Ovary (tissue), 9 donors: Measurements from ENCODE around the gene RNF123. TPM values are rescaled to one million over a fixed set of nuclear protein-coding genes. Genes with fewer than 3 reads are reported as not detected.

Experiments
- DNase-seq, 5 donors: peaks; one replicate each; pipeline ENCODE4 v3.0.0-alpha.2; 2019 to 2020
- H3K27ac ChIP-seq, 2 donors: fragments of 200-600 bp; one replicate each; pipeline versions ENCODE4 v1.5.1 to v1.8.0; 2019 to 2022
- H3K27me3 ChIP-seq: fragments of 200-600 bp; one replicate; pipeline ENCODE4 v1.8.0; 2022
- H3K36me3 ChIP-seq: fragments of 200-600 bp; sonication (generic); one replicate; pipeline ENCODE4 v1.5.1; 2019
- H3K4me1 ChIP-seq: one replicate; pipeline ENCODE4 v1.8.1; 2013; ENCODE audit warnings: mild to moderate bottlenecking, moderate library complexity; ENCODE audit not compliant: insufficient read depth
- H3K4me3 ChIP-seq: fragments of 200-600 bp; sonication (generic); one replicate; pipeline ENCODE4 v1.5.1; 2017
- H3K9me3 ChIP-seq, 2 donors: fragments of 200-600 bp in 1 of 2; sonication (generic) in 1 of 2; one replicate each; pipeline versions ENCODE4 v1.5.1 to v1.8.1; 2013 to 2019; ENCODE audit warnings: mild to moderate bottlenecking in 1 of 2, moderate library complexity in 1 of 2
- CTCF ChIP-seq, 3 donors: fragments of 450-650 bp in 2 of 3; fragments of 200-600 bp in 1 of 3; IDR thresholded peaks; one replicate each; pipeline versions ENCODE4 v1.5.1 to v1.8.0; 2016 to 2022; ENCODE audit warnings: antibody characterized with exemption in 3 of 3, mild to moderate bottlenecking in 1 of 3
- EP300 ChIP-seq: sonication (generic); formaldehyde crosslinking; IDR thresholded peaks from one replicate; pipeline ENCODE4 v1.6.1; 2017; ENCODE audit warnings: antibody characterized with exemption
- POLR2A ChIP-seq: fragments of 450-650 bp; IDR thresholded peaks from one replicate; pipeline ENCODE4 v1.6.1; 2017; ENCODE audit warnings: antibody characterized with exemption, mild to moderate bottlenecking, moderate library complexity
- WGBS, 3 donors: extraction: QIAGEN DNeasy Blood & Tissue Kit in 1 of 3; methylation state at CpG; one replicate each; pipeline versions ENCODE4 v1.1.5 to v1.1.7; 2013 to 2017; 5-methylcytosine and 5-hydroxymethylcytosine counted together
- intact Hi-C, 4 donors: fragments of 100-400 bp; cut with DNase I; formaldehyde crosslinking; loops; one replicate each; pipeline versions ENCODE4 v1.11.0 to v1.15.1; 2022 to 2023
- polyA plus RNA-seq, 2 donors: library from polyadenylated mRNA; stranded (reverse); fragments of 200-250 nt in 1 of 2; fragments of 350-450 nt in 1 of 2; fragmentation: Illumina TruSeq in 1 of 2; extraction: RNeasy Lipid Tissue Mini Kit (QIAGEN cat#74804) in 1 of 2; gene quantifications; one replicate each; pipeline ENCODE4 v1.2.3, GENCODE V29; 2013 to 2014
- total RNA-seq, 7 donors: library from RNA; depleted of rRNA in 2 of 7; stranded (reverse); fragments of >200 nt in 2 of 7; fragmentation: NEBNext Ultra II Directional in 3 of 7; extraction: Animal tissue kit (Norgen Biotek cat#: 25700) in 3 of 7; gene quantifications; one replicate each; pipeline versions ENCODE4 v1.1.0 to v1.2.4, GENCODE V29; 2016 to 2023
- donor health status: DM: no; HTN: no; CAD: no; lungs with moderate emphysema.
- donor health status: DM: no; HTN: no; CAD: no.
- donor health status: Bipolar disorder and iron deficiency.
- donor health status: DM: yes; HTN: yes; CAD: no.
- donor health status: DM: no; HTN: no; CAD: no.
- donor health status: DM: yes; HTN: yes; CAD: no.

RNF123 gene
- total and polyA plus RNA-seq, 9 donors, result 15.9 to 37.6 (median 24.0) TPM

GRCh38 chr3:49700453-49701128 is 11.2 kb downstream of the RNF123 start:
- Histone ChIP-seq H3K9me3 (no peaks in the 10 kb centered on the region), H3K4me1 (no peaks in the 10 kb centered on the region), H3K36me3 (no peaks in the 10 kb centered on the region), H3K27me3 (no peaks in the 10 kb centered on the region), H3K4me3 (no peak overlapping the region), H3K27ac (no peak overlapping the region)
- intact Hi-C loops, result loop anchor here in 1 of 4 donors (10.0 kb wide), 1 partner anchor 204 kb away; the partner anchor contains the start of gene MST1R
- WGBS, 3 donors, result 69 to 79% (median 74%) methylated on average over 13 of the region's 13 CpGs
- no peak for TF ChIP-seq POLR2A
- no peak for TF ChIP-seq CTCF (IDR thresholded peaks at IDR 0.05)
- TF ChIP-seq EP300, result no peak
- no peak for DNase-seq

GRCh38 chr3:49701388-49702077 is 12.2 kb downstream of the RNF123 start:
- DNase-seq, result no peak
- 77 to 81% (median 81%) methylated on average over 20 to 21 of the region's 21 CpGs for WGBS, 3 donors
- no peak overlapping the region for H3K27ac ChIP-seq
- intact Hi-C loops, result loop anchor here in 1 of 4 donors (10.0 kb wide), 1 partner anchor 203 kb away; the partner anchor contains the start of gene MST1R
- H3K4me3 ChIP-seq, result no peak overlapping the region
- no peaks in the 10 kb centered on the region for H3K27me3 ChIP-seq
- H3K4me1 ChIP-seq, result no peaks in the 10 kb centered on the region
- no peaks in the 10 kb centered on the region for H3K9me3 ChIP-seq
- TF ChIP-seq CTCF (IDR thresholded peaks at IDR 0.05), result no peak
- no peak for TF ChIP-seq EP300
- TF ChIP-seq POLR2A, result no peak
- H3K36me3 ChIP-seq, result no peaks in the 10 kb centered on the region

DNA sequence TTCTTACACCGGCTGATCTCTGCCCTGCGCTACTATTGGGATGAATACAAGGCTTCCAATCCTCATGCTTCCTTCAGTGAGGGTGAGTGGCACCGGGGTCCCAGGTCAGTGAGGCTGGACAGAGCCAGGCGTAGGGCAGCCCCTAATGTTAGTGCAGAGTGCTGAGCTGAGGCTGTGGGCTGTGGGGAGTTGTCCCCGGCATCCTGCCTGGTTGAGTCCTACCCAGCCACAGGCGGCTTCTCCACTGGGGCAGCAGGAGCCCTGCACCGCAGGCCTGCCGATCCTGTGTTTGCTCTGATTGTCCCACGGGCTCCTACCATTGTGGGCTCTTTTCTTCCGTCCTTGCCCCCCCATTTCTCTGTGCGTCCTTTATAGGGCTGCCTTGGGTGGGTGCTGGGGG is 13.3 kb downstream of the RNF123 start:
- no peak for DNase-seq
- Histone ChIP-seq H3K36me3 (no peaks in the 10 kb centered on the region), H3K4me1 (no peaks in the 10 kb centered on the region)

More for the DNA sequence above, 13.3 kb downstream of the RNF123 start:
- Histone ChIP-seq H3K4me3 (no peak overlapping the region), H3K9me3 (no peaks in the 10 kb centered on the region), H3K27ac (no peak overlapping the region), H3K27me3 (no peaks in the 10 kb centered on the region)
- 91 to 94% (median 92%) methylated on average over 11 of the region's 11 CpGs for WGBS, 3 donors
- TF ChIP-seq EP300, result no peak
- no peak for TF ChIP-seq POLR2A
- no peak for TF ChIP-seq CTCF (IDR thresholded peaks at IDR 0.05)
- intact Hi-C loops, result loop anchor here in 1 of 4 donors (10.0 kb wide), 1 partner anchor 202 kb away; the partner anchor contains the start of gene MST1R
